HCT116 (cell line): ENCODE data around the gene GRIN3B. TPM values are rescaled to one million over a fixed set of nuclear protein-coding genes. Genes with fewer than 3 reads are reported as not detected.

ENCODE experiments used
- ATAC-seq: fragments of 200-7000 bp; cut with Tn5 transposase; 2 replicates; pipeline ENCODE4 v1.9.1; 2020; ENCODE audit warnings: mild to moderate bottlenecking, moderate library complexity
- BruUV-seq: library from RNA; stranded (reverse); fragments of 400-500 nt; replicated peaks from 2 replicates; lab custom pipeline; 2021; lab: Mats Ljungman, UMichigan
- CTCF ChIA-PET: fragments of 300-600 bp; sonication (Branson Sonifier 250); formaldehyde crosslinking; loops from one replicate; lab custom pipeline; 2021; ENCODE audit warnings: antibody characterized with exemption; lab: Charles Lee
- POLR2A ChIA-PET: fragments of 300-600, 350-600 bp; sonication (Branson Sonifier 250); formaldehyde crosslinking; loops from one replicate; lab custom pipeline; 2021; ENCODE audit warnings: antibody characterized with exemption; lab: Charles Lee
- RAD21 ChIA-PET, 2 experiments: fragments of 300-600 bp; sonication (Branson Sonifier 250); formaldehyde crosslinking; loops; one replicate each; lab custom pipeline; 2023; ENCODE audit warnings: low total read pairs in 2 of 2; ENCODE audit not compliant: uncharacterized antibody in 2 of 2, unreplicated experiment in 2 of 2, low non-redundant PET in 1 of 2; lab: Charles Lee
- DNase-seq: peaks from one replicate; pipeline ENCODE4 v3.0.0-alpha.2; 2010; ENCODE audit warnings: low read depth, low spot score
- H2AFZ ChIP-seq: fragments of 200-600 bp; shearing (Covaris generic), sonication (generic); 2 replicates; pipeline ENCODE4 v1.6.1; 2017; ENCODE audit warnings: low read depth, mixed run types, mixed read lengths, antibody characterized with exemption, low read length; ENCODE audit not compliant: poor library complexity, severe bottlenecking
- H3K27ac ChIP-seq: 2 replicates; pipeline ENCODE4 v1.5.1; 2012; ENCODE audit warnings: low read depth, low read length
- H3K27me3 ChIP-seq: fragments of 200-600 bp; sonication (generic); 2 replicates; pipeline ENCODE4 v1.6.1; 2016; ENCODE audit warnings: mixed run types, low read length, mixed read lengths; ENCODE audit not compliant: insufficient read depth
- H3K36me3 ChIP-seq, 2 experiments: fragments of 200-500 bp in 1 of 2; fragments of 200-600 bp in 1 of 2; sonication (Bioruptor generic) in 1 of 2; sonication (generic) in 1 of 2; 2 replicates each; pipeline versions ENCODE4 v1.5.1 to v1.6.1; 2014 to 2016; ENCODE audit warnings: low read length in 2 of 2, inconsistent platforms in 1 of 2, mixed read lengths in 1 of 2, mixed run types in 1 of 2; ENCODE audit not compliant: insufficient read depth in 2 of 2, control insufficient read depth in 1 of 2
- H3K4me1 ChIP-seq, 2 experiments: fragments of 200-600 bp in 1 of 2; sonication (generic) in 1 of 2; 2 replicates each; pipeline versions ENCODE4 v1.5.1 to v1.6.1; 2012 to 2017; ENCODE audit warnings: low read length in 2 of 2, inconsistent platforms in 1 of 2, mild to moderate bottlenecking in 1 of 2, mixed read lengths in 1 of 2, mixed run types in 1 of 2, moderate library complexity in 1 of 2; ENCODE audit not compliant: insufficient read depth in 2 of 2, control insufficient read depth in 1 of 2
- H3K4me2 ChIP-seq: fragments of 200-600 bp; sonication (generic); 2 replicates; pipeline ENCODE4 v1.6.1; 2017; ENCODE audit warnings: mixed run types, low read length, mixed read lengths
- H3K4me3 ChIP-seq, 2 experiments: fragments of 200-600 bp in 1 of 2; sonication (generic) in 1 of 2; replicated peaks in 1 of 2; 2 replicates each; pipeline ENCODE4 v1.5.1; 2011 to 2016; ENCODE audit warnings: low read length in 2 of 2, control low read depth in 1 of 2, low read depth in 1 of 2, mild to moderate bottlenecking in 1 of 2, mixed read lengths in 1 of 2, mixed run types in 1 of 2
- H3K79me2 ChIP-seq: fragments of 200-600 bp; sonication (generic); 2 replicates; pipeline ENCODE4 v1.6.1; 2017; ENCODE audit warnings: mild to moderate bottlenecking, mixed run types, low read length, moderate library complexity, mixed read lengths; ENCODE audit not compliant: insufficient read depth
- H3K9ac ChIP-seq: fragments of 200-600 bp; sonication (generic); 2 replicates; pipeline ENCODE4 v1.6.1; 2016; ENCODE audit warnings: low read length, mixed read lengths
- H3K9me2 ChIP-seq: fragments of 200-600 bp; sonication (generic), shearing (Covaris generic); 2 replicates; pipeline ENCODE4 v1.6.1; 2017; ENCODE audit warnings: mixed run types, mild to moderate bottlenecking, moderate library complexity; ENCODE audit not compliant: insufficient read depth
- H3K9me3 ChIP-seq, 2 experiments: fragments of 200-500 bp in 1 of 2; fragments of 200-600 bp in 1 of 2; sonication (Bioruptor generic) in 1 of 2; sonication (generic) in 1 of 2; 2 replicates each; pipeline ENCODE4 v1.6.1; 2014 to 2017; ENCODE audit warnings: low read length in 2 of 2, mixed read lengths in 2 of 2, inconsistent platforms in 1 of 2, low read depth in 1 of 2, mild to moderate bottlenecking in 1 of 2, mixed run types in 1 of 2, moderate library complexity in 1 of 2; ENCODE audit not compliant: control insufficient read depth in 1 of 2, insufficient read depth in 1 of 2
- H4K20me1 ChIP-seq: fragments of 200-600 bp; sonication (generic), shearing (Covaris generic); 2 replicates; pipeline ENCODE4 v1.6.1; 2017; ENCODE audit warnings: mixed run types, mild to moderate bottlenecking, moderate library complexity; ENCODE audit not compliant: insufficient read depth
- EZH2phosphoT487 ChIP-seq: fragments of 200-600 bp; IDR thresholded peaks from 2 replicates; pipeline ENCODE4 v1.6.1; 2018; ENCODE audit warnings: antibody characterized with exemption, borderline replicate concordance
- JUND ChIP-seq: IDR thresholded peaks from 2 replicates; pipeline ENCODE4 v1.6.1; 2012
- POLR2AphosphoS5 ChIP-seq: IDR thresholded peaks from 2 replicates; pipeline ENCODE4 v1.6.1; 2011; ENCODE audit warnings: mild to moderate bottlenecking, low read depth, low read length, moderate library complexity
- RAD21 ChIP-seq: IDR thresholded peaks from 2 replicates; pipeline ENCODE4 v1.6.1; 2012; ENCODE audit warnings: low read depth, mild to moderate bottlenecking
- SIN3A ChIP-seq: IDR thresholded peaks from 2 replicates; pipeline ENCODE4 v1.6.1; 2012; ENCODE audit warnings: low read depth
- SP1 ChIP-seq: IDR thresholded peaks from 2 replicates; pipeline ENCODE4 v1.6.1; 2012; ENCODE audit warnings: low read depth
- TCF7L2 ChIP-seq: IDR thresholded peaks from 2 replicates; pipeline ENCODE4 v1.7.0; 2011; ENCODE audit warnings: borderline replicate concordance, inconsistent platforms; ENCODE audit not compliant: insufficient read depth, insufficient read length; ENCODE audit errors: extremely low read depth
- intact Hi-C: fragments of 100-400 bp; cut with micrococcal nuclease; formaldehyde crosslinking; loops from 2 replicates; pipeline ENCODE4 v1.10.0; 2022
- total RNA-seq: library from RNA; stranded (reverse); gene quantifications from one replicate; pipeline ENCODE4 v1.2.1, GENCODE V29; 2021; ENCODE audit not compliant: unreplicated experiment
- TF ChIP-seq, protein P1 (sequence below): IDR thresholded peaks from 2 replicates; pipeline ENCODE4 v1.6.1; 2012; ENCODE audit warnings: low read depth

The GRIN3B gene
- total RNA-seq, 1 experiment from 2014 or later = 0.69 TPM

DNA sequence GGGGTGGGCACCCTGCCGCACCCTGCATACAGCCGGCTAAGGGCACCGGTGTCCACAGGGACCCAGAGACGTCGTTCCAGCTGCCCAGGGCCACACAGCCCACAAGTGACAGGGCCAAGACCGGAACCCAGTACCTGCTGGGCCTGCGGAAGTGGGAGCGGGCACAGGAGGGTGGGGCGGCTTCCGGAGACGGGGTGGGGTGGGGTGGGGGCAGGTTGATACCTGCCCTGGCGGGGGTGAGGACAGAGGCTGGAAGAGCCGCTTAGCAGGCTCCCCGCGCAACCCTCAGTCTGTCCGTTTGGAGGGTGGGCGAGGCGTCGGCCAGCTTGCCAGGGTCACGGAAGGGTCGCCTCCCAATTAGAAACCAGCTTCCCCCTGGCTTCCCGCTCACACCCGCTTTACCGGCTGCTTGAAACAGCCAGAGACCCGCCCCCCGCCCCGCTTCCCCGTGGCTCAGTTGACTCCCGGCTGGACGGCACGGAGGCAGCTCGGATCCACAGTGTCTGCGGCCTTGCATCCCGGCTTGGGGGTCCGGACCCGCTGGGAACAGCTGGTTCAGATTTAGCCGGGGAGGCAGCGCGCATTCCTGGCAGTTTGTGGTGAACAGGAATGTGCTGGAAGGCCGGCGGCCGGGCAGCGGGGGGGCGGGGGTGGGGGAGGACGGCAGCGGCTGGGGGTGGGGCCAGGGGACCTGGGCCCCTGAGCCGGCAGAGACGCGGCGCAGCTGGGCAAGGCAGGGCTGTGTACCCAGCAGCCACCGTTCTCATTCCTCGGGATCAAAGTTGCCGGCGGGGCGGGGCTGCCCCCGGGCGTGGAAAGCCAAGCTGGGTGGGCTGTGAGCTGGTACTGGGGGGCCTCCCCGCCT is 28.1 kb downstream of the GRIN3B start:
- peak overlapping the region; percentile 95 to 99 for H3K4me3 ChIP-seq
- ChIA-PET CTCF (interaction anchor here (1.4 to 2.9 kb wide), 3 partner anchors 12 to 36 kb away, joined by 3 to 9 read pairs (median 7); partner anchors contain the start of gene ABCA7), RAD21 (interaction anchor here (0.6 to 0.7 kb wide), 3 partner anchors 20 to 463 kb away, joined by 3 to 5 read pairs (median 3); partner anchors contain the start of gene REEP6 (in 1 of the 2)), POLR2A (interaction anchor here (0.8 to 7.3 kb wide), 5 partner anchors 12 to 241 kb away, joined by 3 to 85 read pairs (median 6); partner anchors contain the start of genes ABCA7 and CIRBP)
- DNase-seq = peak; percentile 52
- intact Hi-C loops = loop anchor here (5.0 to 10.0 kb wide), 2 partner anchors 74 to 217 kb away; partner anchors contain the start of genes ATP5F1D, GPX4 and MIDN
- H3K9me3 ChIP-seq = no peaks in the 10 kb centered on the region
- peak overlapping the region; percentile 96 for H3K4me2 ChIP-seq
- no TSS peak for BruUV-seq
- peaks cover 55% of the 10 kb centered on the region for H3K79me2 ChIP-seq
- H2AFZ ChIP-seq = no peak overlapping the region
- H3K36me3 ChIP-seq = peaks cover 20% of the 10 kb centered on the region in 2 experiments; a peak in 3 of 4 replicates
- peak overlapping the region; percentile 98 for H3K9ac ChIP-seq
- TF ChIP-seq SIN3A = no peak
- peak; percentile 37; the same call in 1 of the 2 replicates for TF ChIP-seq SP1
- peak; percentile 97 for TF ChIP-seq TCF7L2
- TF ChIP-seq RAD21 = no peak
- peak; percentile 69 for TF ChIP-seq POLR2AphosphoS5
- TF ChIP-seq, all 23 proteins: peak for 3
- peak; percentile 67 for ATAC-seq
- no peaks in the 10 kb centered on the region for H3K27me3 ChIP-seq
- no peaks in the 10 kb centered on the region for H4K20me1 ChIP-seq
- H3K4me1 ChIP-seq = peaks cover 24 to 32% of the 10 kb centered on the region in 2 experiments
- H3K9me2 ChIP-seq = no peaks in the 10 kb centered on the region
- peak overlapping the region; percentile 99 for H3K27ac ChIP-seq

GRCh38 chr19:1032264-1032867 is 32.1 kb downstream of the GRIN3B start:
- no peak for ATAC-seq
- Histone ChIP-seq H3K36me3 (peaks cover 24 to 25% of the 10 kb centered on the region in 2 experiments; a peak in 3 of 4 replicates), H3K4me1 (peaks cover 11 to 19% of the 10 kb centered on the region in 2 experiments)
- POLR2A ChIA-PET = no interaction called here
- TF ChIP-seq POLR2AphosphoS5 (no peak), JUND (no peak), SP1 (no peak), EZH2phosphoT487 (no peak)
- TF ChIP-seq, protein P1, sequence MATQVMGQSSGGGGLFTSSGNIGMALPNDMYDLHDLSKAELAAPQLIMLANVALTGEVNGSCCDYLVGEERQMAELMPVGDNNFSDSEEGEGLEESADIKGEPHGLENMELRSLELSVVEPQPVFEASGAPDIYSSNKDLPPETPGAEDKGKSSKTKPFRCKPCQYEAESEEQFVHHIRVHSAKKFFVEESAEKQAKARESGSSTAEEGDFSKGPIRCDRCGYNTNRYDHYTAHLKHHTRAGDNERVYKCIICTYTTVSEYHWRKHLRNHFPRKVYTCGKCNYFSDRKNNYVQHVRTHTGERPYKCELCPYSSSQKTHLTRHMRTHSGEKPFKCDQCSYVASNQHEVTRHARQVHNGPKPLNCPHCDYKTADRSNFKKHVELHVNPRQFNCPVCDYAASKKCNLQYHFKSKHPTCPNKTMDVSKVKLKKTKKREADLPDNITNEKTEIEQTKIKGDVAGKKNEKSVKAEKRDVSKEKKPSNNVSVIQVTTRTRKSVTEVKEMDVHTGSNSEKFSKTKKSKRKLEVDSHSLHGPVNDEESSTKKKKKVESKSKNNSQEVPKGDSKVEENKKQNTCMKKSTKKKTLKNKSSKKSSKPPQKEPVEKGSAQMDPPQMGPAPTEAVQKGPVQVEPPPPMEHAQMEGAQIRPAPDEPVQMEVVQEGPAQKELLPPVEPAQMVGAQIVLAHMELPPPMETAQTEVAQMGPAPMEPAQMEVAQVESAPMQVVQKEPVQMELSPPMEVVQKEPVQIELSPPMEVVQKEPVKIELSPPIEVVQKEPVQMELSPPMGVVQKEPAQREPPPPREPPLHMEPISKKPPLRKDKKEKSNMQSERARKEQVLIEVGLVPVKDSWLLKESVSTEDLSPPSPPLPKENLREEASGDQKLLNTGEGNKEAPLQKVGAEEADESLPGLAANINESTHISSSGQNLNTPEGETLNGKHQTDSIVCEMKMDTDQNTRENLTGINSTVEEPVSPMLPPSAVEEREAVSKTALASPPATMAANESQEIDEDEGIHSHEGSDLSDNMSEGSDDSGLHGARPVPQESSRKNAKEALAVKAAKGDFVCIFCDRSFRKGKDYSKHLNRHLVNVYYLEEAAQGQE = no peak
- TF ChIP-seq, all 23 proteins: peak for 0
- Histone ChIP-seq H3K27me3 (no peaks in the 10 kb centered on the region), H3K9me2 (no peaks in the 10 kb centered on the region), H4K20me1 (no peaks in the 10 kb centered on the region), H2AFZ (no peak overlapping the region), H3K27ac (no peak overlapping the region), H3K4me3 (no peak overlapping the region), H3K4me2 (no peak overlapping the region), H3K9ac (no peak overlapping the region), H3K9me3 (no peaks in the 10 kb centered on the region), H3K79me2 (peaks cover 50% of the 10 kb centered on the region)
- ChIA-PET RAD21 (no interaction called here), CTCF (no interaction called here)
- BruUV-seq = no TSS peak
- intact Hi-C loops = no loop called here
- DNase-seq = no peak
